Measurements from ENCODE around the gene TECPR2. TPM values are rescaled to one million over a fixed set of nuclear protein-coding genes. Genes with fewer than 3 reads are reported as not detected.

TECPR2 gene
- total and polyA plus RNA-seq, 2 of the 13 experiments (the other 11 are each of a cell fraction or from before 2014, with no cell fraction given) = 3.5 to 5.7 TPM

- Histone ChIP-seq H4K20me1 (ENCODE audit: insufficient read depth, low read length) (no peaks in the 10 kb centered on the region), H3K4me1 (ENCODE audit: insufficient read depth, low read length) (peaks cover 13% of the 10 kb centered on the region), H3K79me2 (ENCODE audit: insufficient read depth, low read length) (no peaks in the 10 kb centered on the region), H3K36me3 (replicated peaks in 1 of 2; ENCODE audit: control insufficient read depth in 1 of 2, insufficient read depth in 2 of 2, low read length in 2 of 2) (no peaks in the 10 kb centered on the region), H3K27ac (ENCODE audit: extremely low read length, insufficient read depth, low read length) (no peak overlapping the region), H3K4me3 (replicated peaks in 1 of 3; ENCODE audit: insufficient read depth in 1 of 3, low read depth in 2 of 3, low read length in 3 of 3) (no peak overlapping the region), H3K4me2 (ENCODE audit: low read depth, low read length) (no peak overlapping the region), H3K27me3 (ENCODE audit: control insufficient read depth in 1 of 2, insufficient read depth in 2 of 2, low read length in 2 of 2) (no peaks in the 10 kb centered on the region), H3K9ac (ENCODE audit: insufficient read depth, low read depth, low read length) (no peak overlapping the region), H2AFZ (ENCODE audit: low read length) (no peak overlapping the region), H3K9me3 (ENCODE audit: low read length) (no peaks in the 10 kb centered on the region)
- DNase-seq (ENCODE audit: low spot score) (no peak), ATAC-seq (no peak), FAIRE-seq (no peak)
- in situ Hi-C loops (cut with HindIII; ENCODE audit: extremely low pct_ligation_motif_present, low pct_unique_long_range_greater_than_20kb) = no loop called here
- WGBS (ENCODE audit: low lambda C conversion rate) = 96% methylated on average over 4 of the region's 4 CpGs
- ChIA-PET CTCF (ENCODE audit: low intra/inter-chr PET ratio, low total read pairs) (no interaction called here), POLR2A (no interaction called here)
- no TSS peak for BruUV-seq (replicated peaks)
- TF ChIP-seq GPN1 (CRISPR knock-in tag; IDR thresholded peaks at IDR 0.05; ENCODE audit: borderline replicate concordance) (no peak), E2F2 (CRISPR knock-in tag; IDR thresholded peaks at IDR 0.05; ENCODE audit: borderline replicate concordance) (no peak), ZFP36L1 (CRISPR knock-in tag; IDR thresholded peaks at IDR 0.05) (no peak), CHD2 (IDR thresholded peaks at IDR 0.05; ENCODE audit: low read depth, low read length) (no peak), NFIB (CRISPR knock-in tag; IDR thresholded peaks at IDR 0.05; ENCODE audit: borderline replicate concordance) (no peak), AGO2 (optimal IDR thresholded peaks at IDR 0.05; ENCODE audit: low read depth, low read length) (no peak)
- intact Hi-C loops (cut with micrococcal nuclease; ENCODE audit: unreplicated experiment) = no loop called here
Measured at GRCh38 chr14:102371361-102371760, 8.6 kb downstream of the TECPR2 start.

- Histone ChIP-seq H3K36me3 (replicated peaks in 1 of 2; ENCODE audit: control insufficient read depth in 1 of 2, insufficient read depth in 2 of 2, low read length in 2 of 2) (peaks cover 3 to 8% of the 10 kb centered on the region in 2 experiments; a peak in 2 of 5 replicates), H3K79me2 (ENCODE audit: insufficient read depth, low read length) (no peaks in the 10 kb centered on the region), H3K9ac (ENCODE audit: insufficient read depth, low read depth, low read length) (no peak overlapping the region), H3K9me3 (ENCODE audit: low read length) (no peaks in the 10 kb centered on the region), H3K4me2 (ENCODE audit: low read depth, low read length) (no peak overlapping the region), H2AFZ (ENCODE audit: low read length) (no peak overlapping the region), H3K4me1 (ENCODE audit: insufficient read depth, low read length) (peaks cover 18% of the 10 kb centered on the region), H3K27me3 (ENCODE audit: control insufficient read depth in 1 of 2, insufficient read depth in 2 of 2, low read length in 2 of 2) (no peaks in the 10 kb centered on the region), H3K4me3 (replicated peaks in 1 of 3; ENCODE audit: insufficient read depth in 1 of 3, low read depth in 2 of 3, low read length in 3 of 3) (no peak overlapping the region), H3K27ac (ENCODE audit: extremely low read length, insufficient read depth, low read length) (no peak overlapping the region), H4K20me1 (ENCODE audit: insufficient read depth, low read length) (no peaks in the 10 kb centered on the region)
- no TSS peak for BruUV-seq (replicated peaks)
- FAIRE-seq (no peak), ATAC-seq (no peak), DNase-seq (ENCODE audit: low spot score) (no peak)
- WGBS (ENCODE audit: low lambda C conversion rate) = 96% methylated on average over 3 of the region's 3 CpGs
- ChIA-PET CTCF (ENCODE audit: low intra/inter-chr PET ratio, low total read pairs) (no interaction called here), POLR2A (no interaction called here)
- in situ Hi-C loops (cut with HindIII; ENCODE audit: extremely low pct_ligation_motif_present, low pct_unique_long_range_greater_than_20kb) = no loop called here
- intact Hi-C loops (cut with micrococcal nuclease; ENCODE audit: unreplicated experiment) = no loop called here
- TF ChIP-seq ZNF512 (CRISPR knock-in tag; IDR thresholded peaks at IDR 0.05) (no peak), XBP1 (CRISPR knock-in tag; IDR thresholded peaks at IDR 0.05) (no peak), ZNF547 (CRISPR knock-in tag; IDR thresholded peaks at IDR 0.05) (no peak), ZNF362 (CRISPR knock-in tag; IDR thresholded peaks at IDR 0.05; ENCODE audit: borderline replicate concordance) (no peak), LRRFIP1 (CRISPR knock-in tag; conservative IDR thresholded peaks at IDR 0.05) (no peak), NFRKB (IDR thresholded peaks at IDR 0.05) (no peak), HNF4G (IDR thresholded peaks at IDR 0.05; ENCODE audit: borderline replicate concordance, low read depth, low read length) (no peak), HNF4G (CRISPR knock-in tag; IDR thresholded peaks at IDR 0.05; ENCODE audit: borderline replicate concordance, low read depth) (no peak)
Measured at GRCh38 chr14:102373110-102373509, 10.4 kb downstream of the TECPR2 start.
